Islet precursor cell (in vitro differentiated cells): ENCODE measurements around the gene OR6K2.

Source experiments
- DNase-seq: peaks from one replicate; pipeline ENCODE4 v3.0.0-alpha.2; 2018

Gene OR6K2

GRCh38 chr1:158685085-158685484 is 15.4 kb downstream of the OR6K2 start:
- DNase-seq = no peak

DNA sequence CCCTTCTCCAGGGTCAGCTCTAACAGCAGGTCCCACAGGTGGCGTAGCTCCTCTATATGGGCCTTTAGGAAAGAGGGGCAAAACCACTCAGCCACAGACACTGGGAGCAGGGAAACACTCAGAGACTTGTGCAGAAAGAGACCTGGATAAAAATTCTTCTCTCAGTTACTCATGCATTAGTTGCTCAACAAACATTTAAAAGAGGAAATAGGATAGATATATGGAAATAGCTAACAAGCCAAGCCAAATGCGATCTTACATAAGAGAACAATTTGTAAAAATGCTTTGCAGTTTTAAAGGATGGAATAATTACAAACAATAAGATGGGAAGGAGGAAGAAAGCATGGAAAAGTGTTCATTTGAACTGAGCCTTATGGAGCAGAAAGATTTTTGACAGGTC is 18.8 kb downstream of the OR6K2 start:
- DNase-seq = no peak

DNA sequence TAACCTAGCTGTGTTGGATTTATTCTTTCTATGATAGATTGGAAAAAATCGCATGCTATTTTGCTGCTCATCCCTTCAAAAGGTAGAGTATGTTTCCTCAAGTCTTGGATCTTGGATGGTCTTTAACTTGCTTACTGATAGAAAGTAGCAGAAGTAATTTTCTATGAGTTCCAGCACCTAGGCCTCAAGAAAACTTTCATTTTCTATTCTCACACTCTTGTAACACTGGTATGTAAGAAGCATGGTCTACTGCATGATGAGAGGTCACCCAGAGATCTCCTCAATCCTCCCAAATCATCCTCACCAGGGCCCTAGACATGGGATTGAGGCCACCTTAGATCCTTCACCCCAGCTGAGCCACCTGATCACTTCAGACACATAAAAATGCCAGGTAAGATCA is 21.2 kb downstream of the OR6K2 start:
- DNase-seq = no peak

GRCh38 chr1:158675563-158676323 is 24.7 kb downstream of the OR6K2 start:
- DNase-seq = no peak

GRCh38 chr1:158674302-158674701 is 26.1 kb downstream of the OR6K2 start:
- DNase-seq = no peak

DNA sequence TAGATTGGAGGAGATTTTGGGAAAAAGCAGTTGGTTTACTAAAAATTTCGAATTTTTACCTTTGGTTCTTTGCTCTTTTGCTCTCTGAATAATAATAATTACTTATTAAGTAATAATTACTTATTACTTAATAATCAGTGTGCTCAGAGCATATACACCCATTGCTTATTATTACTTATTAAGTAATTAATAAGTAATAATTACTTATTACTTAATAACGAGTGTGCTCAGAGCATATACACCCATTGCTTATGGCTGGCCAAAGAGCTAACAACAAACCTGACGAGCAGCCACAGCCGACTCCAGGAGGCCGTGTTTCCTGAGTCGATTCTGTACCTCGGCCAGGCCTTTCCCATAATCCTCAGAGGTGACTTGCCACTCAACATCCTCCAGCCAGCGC is 34.4 kb downstream of the OR6K2 start:
- DNase-seq = no peak

GRCh38 chr1:158654571-158654970 is 45.9 kb downstream of the OR6K2 start:
- DNase-seq = peak; percentile 58

DNA sequence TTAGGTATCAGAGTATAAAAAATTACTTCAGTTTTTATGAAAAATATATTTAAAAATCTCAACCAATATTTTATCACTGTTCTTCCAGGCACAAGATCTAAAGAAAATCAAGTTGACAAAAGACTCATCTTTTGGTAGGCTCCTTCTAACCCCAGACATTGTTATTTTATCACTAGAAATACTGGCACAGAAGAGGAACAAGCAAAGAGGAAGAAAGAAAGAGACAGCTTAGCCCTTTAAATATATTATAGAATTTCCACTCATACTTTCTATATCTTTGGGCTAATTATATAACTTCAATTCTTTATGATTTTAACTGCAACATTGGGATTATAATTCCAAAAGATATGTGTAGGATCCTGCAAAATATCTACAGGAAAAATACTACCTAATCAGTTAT is 46.4 kb downstream of the OR6K2 start:
- DNase-seq = no peak

DNA sequence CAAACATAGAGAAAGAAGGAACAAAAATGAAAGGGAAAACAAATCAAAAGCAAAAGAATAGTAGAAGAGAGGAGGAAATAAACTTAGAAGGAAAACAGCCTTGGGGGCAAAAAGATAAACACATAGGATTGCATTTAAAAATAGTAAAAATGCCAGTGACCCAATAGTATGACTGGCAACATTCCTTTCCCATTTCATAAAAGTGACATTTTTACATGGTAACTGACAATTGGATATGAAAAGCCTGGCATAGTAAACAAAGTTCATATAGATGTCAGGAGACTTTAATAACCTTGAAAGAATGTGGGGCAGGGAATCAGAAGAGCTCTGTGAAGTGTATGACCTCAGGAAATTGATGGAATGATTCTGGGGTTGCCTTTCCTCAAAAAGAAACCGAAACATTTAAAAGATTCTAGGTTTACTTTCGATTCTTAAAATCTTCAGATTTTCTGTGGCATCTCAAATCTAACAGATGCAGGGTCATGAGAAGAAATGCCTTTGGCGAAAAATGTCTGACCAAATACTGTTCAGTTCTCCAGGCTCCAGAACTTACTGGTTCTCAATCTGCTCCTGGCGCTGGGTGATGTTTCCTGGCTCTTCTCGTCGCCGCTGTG is 47.6 kb downstream of the OR6K2 start:
- no peak for DNase-seq
